IPS-18a (cell line): Measurements from ENCODE around the gene SUFU.

Experiments
- H3K27ac ChIP-seq: one replicate; pipeline ENCODE4 v1.5.1; 2013; ENCODE audit warnings: low read length
- H3K27me3 ChIP-seq: one replicate; pipeline ENCODE4 v1.6.1; 2013; ENCODE audit warnings: mild to moderate bottlenecking, low read length; ENCODE audit not compliant: control insufficient read depth, insufficient read depth
- H3K36me3 ChIP-seq: one replicate; pipeline ENCODE4 v1.6.1; 2013; ENCODE audit warnings: low read depth, low read length; ENCODE audit not compliant: control insufficient read depth
- H3K4me1 ChIP-seq: one replicate; pipeline ENCODE4 v1.6.1; 2013; ENCODE audit warnings: low read depth, low read length; ENCODE audit not compliant: control insufficient read depth
- H3K4me3 ChIP-seq: one replicate; pipeline ENCODE4 v1.5.1; 2013; ENCODE audit warnings: low read length
- H3K9ac ChIP-seq: one replicate; pipeline ENCODE4 v1.6.1; 2013; ENCODE audit warnings: mild to moderate bottlenecking, low read length, moderate library complexity
- H3K9me3 ChIP-seq: one replicate; pipeline ENCODE4 v1.6.1; 2013; ENCODE audit warnings: low read depth, low read length; ENCODE audit not compliant: control insufficient read depth

Gene SUFU

DNA sequence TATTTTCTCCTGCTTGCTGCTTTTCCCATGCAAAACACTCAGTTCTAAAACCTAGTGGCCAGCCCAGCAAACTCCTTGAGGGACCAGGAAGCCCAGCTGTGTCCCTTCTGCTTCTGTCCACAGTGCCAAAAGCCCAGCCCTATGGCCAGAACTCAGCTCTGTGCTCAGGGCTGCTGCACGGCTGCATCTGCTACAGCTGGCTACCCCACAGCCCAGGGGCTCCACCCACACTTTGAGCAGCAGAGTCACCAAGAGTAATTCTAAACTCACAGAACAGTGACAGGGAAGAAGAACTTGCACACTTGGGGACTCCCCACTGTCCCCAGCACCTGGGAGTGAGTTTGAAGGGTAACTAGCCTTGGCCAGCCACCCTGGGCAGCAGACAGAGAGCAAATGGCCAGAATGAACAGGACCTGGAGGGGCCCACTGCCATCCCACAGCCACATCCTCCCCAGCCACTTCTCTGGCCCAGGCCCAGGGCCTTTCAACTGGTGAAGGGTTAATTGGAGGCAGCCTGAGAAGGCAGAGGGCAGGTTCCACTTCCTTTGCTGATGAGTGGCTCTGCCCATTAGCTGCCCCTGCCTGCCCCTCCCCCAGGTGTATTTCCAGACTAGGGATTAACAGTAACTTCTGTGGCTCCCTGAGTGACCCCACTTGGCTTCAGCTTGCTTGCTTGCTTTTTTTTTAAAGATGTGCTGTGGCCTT lies 112.4 kb downstream of the SUFU start:
- no peak overlapping the region for H3K4me3 ChIP-seq
- no peak overlapping the region for H3K27ac ChIP-seq
- no peaks in the 10 kb centered on the region for H3K27me3 ChIP-seq
- no peaks in the 10 kb centered on the region for H3K4me1 ChIP-seq
- H3K9me3 ChIP-seq = no peaks in the 10 kb centered on the region
- H3K36me3 ChIP-seq = no peaks in the 10 kb centered on the region
- no peak overlapping the region for H3K9ac ChIP-seq

DNA sequence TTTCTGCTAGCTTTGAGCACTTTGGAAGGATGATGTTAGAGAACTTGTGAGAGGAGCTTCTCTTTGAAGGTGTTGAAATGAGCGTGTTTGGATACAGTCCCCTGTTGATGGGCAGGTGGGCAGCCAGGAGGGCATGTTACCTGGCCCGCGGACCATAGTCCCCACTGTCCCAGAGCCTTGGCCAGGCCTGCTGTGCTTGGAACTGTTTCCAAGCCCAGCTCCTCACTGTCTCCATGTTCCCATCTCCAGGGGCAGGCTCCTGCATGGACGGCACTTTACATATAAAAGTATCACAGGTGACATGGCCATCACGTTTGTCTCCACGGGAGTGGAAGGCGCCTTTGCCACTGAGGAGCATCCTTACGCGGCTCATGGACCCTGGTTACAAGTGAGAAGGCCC lies 113.3 kb downstream of the SUFU start:
- no peak overlapping the region for H3K9ac ChIP-seq
- no peak overlapping the region for H3K27ac ChIP-seq
- H3K4me3 ChIP-seq = no peak overlapping the region
- H3K9me3 ChIP-seq = no peaks in the 10 kb centered on the region
- no peaks in the 10 kb centered on the region for H3K4me1 ChIP-seq
- H3K27me3 ChIP-seq = no peaks in the 10 kb centered on the region
- no peaks in the 10 kb centered on the region for H3K36me3 ChIP-seq

DNA sequence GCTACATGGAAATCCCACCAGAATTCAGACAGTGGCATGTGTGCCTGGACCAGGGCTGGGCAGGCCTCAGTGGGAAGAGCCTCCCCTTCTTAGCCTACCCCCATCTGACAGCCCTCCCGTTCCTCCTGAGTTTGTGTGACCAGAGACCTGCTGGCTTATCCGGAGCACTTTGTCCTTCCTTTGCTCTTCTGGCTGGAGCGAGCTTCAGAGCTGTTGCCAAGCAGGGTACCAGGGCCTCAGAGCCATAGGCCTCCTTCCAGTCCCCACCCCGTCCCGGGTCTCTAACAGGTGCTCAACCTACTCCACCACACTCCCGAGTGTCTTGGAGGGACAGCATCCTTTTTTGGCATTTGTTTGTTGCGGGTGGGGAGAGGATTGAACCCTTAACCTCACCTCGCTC lies 114.0 kb downstream of the SUFU start:
- no peaks in the 10 kb centered on the region for H3K4me1 ChIP-seq

DNA sequence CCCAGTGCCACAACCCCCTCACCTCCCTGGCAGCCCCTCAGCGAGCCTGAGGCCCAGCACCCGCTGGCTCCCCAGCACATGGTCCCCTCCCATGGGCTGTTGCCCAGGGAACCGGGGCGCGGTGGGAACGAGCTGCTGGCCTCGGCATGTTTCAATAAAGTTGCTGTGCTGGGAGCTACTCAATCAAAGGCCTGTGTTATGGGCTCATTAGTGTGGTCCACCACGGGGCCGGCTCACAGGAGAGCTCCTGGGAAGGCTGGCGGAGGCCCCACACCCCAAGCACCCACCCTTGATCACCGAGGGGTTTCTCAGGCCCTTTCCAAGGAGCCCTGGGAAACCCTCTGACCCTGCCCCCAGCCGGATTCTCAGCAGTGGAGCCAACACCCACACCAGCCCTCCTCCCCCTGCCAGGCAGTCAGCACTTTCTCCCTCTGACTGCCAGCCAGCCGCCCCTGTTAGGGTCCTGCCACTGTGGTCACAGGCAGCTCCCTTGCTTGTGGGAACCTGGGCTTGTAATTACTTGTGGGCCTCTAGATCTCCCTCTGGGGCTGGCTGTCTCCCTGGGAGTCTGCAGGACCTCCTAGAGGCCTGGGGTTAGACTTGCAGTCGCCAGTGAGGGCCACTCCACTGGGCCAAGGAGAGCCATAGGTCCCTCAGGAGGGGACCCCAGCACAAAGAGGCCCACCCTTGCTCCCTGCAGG lies 115.7 kb downstream of the SUFU start:
- H3K4me3 ChIP-seq = no peak overlapping the region
- no peak overlapping the region for H3K9ac ChIP-seq

More for the DNA sequence above, 114.0 kb downstream of the SUFU start:
- no peaks in the 10 kb centered on the region for H3K9me3 ChIP-seq
- H3K4me3 ChIP-seq = no peak overlapping the region
- no peaks in the 10 kb centered on the region for H3K36me3 ChIP-seq
- no peak overlapping the region for H3K27ac ChIP-seq
- H3K9ac ChIP-seq = no peak overlapping the region
- H3K27me3 ChIP-seq = no peaks in the 10 kb centered on the region

DNA sequence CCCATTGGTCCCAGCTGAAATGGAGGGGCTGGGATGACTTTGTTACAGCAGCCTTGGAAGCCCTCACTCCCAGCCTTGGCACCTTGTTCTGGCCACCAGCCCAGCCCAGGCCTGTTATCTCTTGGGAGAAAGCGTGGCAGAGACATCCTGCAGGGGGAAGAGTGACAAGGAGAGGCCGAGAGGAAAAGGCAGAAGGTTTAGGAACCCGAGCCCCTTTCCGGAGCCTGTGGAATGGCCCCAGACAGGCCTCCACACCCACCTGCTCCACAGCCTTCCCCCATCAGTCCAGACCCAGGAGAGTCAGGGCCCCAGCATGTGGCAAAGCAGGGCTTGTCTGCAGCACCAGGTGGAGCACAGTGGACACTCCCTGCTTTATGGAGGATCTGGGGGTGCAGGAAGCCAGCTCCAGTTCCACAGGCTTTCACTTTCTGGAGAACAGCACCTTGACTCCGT lies 116.4 kb downstream of the SUFU start:
- no peak overlapping the region for H3K9ac ChIP-seq
- no peaks in the 10 kb centered on the region for H3K9me3 ChIP-seq
- H3K4me1 ChIP-seq = no peaks in the 10 kb centered on the region
- no peaks in the 10 kb centered on the region for H3K36me3 ChIP-seq
- H3K4me3 ChIP-seq = no peak overlapping the region
- no peaks in the 10 kb centered on the region for H3K27me3 ChIP-seq
- H3K27ac ChIP-seq = no peak overlapping the region

More for the DNA sequence above, 115.7 kb downstream of the SUFU start:
- no peaks in the 10 kb centered on the region for H3K36me3 ChIP-seq
- H3K27ac ChIP-seq = no peak overlapping the region
- H3K4me1 ChIP-seq = no peaks in the 10 kb centered on the region
- H3K9me3 ChIP-seq = no peaks in the 10 kb centered on the region
- H3K27me3 ChIP-seq = no peaks in the 10 kb centered on the region

DNA sequence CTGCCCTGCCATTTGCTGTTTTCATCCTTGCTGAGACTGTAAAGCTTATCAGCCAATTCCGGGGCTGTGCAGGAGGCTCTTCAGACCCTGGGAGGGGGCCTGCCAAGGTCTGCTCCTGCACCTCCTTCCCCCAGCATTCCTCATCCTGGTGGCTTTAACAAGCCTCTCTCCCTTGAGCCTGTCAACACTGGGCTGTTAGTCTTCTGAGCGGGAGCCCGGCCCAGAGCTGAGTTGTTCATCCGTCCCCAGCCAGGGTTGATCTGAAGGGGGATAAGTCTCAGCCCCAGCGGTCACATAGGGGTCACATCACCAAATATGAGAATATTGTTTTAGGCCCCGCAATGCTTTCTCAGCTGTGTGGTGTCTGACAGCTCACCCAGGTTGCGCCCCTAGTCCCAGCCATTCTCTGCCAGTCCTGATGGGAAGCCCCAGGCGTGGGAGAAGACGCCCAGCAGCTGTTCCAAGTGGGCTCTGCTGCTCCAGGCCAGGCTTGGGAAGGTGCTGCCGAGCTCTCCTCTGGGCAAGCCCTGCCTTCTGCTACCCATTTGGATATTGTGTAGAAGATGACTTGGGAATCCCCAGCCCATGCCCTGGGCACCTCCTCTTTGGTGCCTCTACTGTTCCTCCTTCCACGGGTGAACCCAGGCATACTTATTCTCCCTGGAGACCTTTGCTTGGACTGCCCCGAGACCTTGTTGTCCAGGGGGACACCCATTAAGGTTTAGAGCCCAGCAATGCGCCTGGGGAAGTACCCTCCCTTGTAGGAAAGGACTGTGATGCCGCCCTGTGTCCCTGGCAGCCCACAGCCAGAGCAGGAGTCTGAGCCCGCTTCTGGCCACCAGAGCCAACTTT lies 117.0 kb downstream of the SUFU start:
- no peaks in the 10 kb centered on the region for H3K9me3 ChIP-seq
- H3K27ac ChIP-seq = no peak overlapping the region
- no peak overlapping the region for H3K9ac ChIP-seq
- no peaks in the 10 kb centered on the region for H3K27me3 ChIP-seq
- no peaks in the 10 kb centered on the region for H3K36me3 ChIP-seq
- peaks cover 2% of the 10 kb centered on the region for H3K4me1 ChIP-seq
- no peak overlapping the region for H3K4me3 ChIP-seq

DNA sequence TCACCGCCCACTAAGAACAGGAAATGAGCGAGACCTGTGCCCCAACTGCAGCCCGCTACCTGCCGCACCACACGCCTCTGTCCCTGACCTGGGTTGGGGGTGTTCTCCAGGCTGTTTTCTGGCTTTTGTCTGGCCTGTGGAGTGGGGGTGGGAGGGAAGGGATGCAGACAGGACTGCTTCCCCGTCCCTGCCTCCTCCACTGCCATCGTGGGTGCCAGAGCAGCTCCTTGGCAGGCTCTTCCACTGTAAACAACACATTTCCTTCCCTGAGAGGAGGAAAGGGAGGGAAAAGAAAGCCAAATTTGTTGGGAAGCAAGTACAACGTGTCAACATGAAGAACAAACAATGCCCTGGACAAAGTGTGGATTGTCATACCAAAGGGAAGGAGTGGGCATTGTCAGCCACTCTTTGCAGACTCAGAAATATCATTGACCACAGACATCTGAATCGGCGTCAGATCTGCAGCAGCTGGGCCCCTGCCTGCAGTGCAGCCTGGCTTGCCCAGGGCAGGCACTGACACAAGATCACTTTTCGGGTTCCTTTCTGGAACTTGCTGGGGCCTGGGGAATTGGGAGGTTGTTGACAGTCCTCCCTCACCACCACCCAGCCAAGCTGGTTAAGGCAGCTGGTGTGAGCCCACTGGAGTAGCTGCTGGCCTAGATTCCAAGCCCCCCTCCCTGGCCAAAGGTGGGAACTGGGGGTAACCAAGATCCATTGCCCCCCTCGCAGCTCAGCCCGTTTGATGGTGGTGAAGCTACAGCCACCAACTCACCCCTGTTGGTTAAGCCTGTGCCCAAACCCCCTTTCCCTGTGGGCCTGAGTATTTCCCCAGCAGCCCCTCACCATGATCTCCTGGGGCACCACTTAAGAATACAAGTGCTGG lies 117.9 kb downstream of the SUFU start:
- Histone ChIP-seq H3K4me1 (peaks cover 10% of the 10 kb centered on the region), H3K27me3 (no peaks in the 10 kb centered on the region), H3K36me3 (no peaks in the 10 kb centered on the region), H3K9ac (no peak overlapping the region), H3K4me3 (no peak overlapping the region), H3K9me3 (no peaks in the 10 kb centered on the region), H3K27ac (no peak overlapping the region)

DNA sequence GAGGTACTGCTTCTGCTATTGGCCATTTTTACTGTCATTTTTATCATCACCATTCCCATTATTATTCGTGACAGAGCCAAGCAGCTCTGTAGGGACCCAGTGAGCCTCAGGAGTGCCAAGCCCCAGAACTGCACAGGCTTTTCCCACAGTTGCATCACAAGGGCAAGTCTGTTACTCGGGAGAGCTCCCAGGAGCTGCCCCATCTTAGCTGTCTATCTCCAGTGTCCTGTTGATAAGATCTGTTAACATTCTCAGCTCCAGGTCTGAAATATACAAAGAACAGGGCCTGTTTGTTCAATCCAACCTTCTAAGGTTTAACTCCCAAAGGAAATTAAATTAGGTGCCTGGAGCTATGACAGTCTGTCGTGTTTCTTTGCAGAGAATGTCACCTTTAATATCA lies 120.3 kb downstream of the SUFU start:
- Histone ChIP-seq H3K4me3 (no peak overlapping the region), H3K36me3 (no peaks in the 10 kb centered on the region), H3K9ac (no peak overlapping the region), H3K9me3 (no peaks in the 10 kb centered on the region), H3K4me1 (peaks cover 34% of the 10 kb centered on the region), H3K27ac (no peak overlapping the region), H3K27me3 (no peaks in the 10 kb centered on the region)

DNA sequence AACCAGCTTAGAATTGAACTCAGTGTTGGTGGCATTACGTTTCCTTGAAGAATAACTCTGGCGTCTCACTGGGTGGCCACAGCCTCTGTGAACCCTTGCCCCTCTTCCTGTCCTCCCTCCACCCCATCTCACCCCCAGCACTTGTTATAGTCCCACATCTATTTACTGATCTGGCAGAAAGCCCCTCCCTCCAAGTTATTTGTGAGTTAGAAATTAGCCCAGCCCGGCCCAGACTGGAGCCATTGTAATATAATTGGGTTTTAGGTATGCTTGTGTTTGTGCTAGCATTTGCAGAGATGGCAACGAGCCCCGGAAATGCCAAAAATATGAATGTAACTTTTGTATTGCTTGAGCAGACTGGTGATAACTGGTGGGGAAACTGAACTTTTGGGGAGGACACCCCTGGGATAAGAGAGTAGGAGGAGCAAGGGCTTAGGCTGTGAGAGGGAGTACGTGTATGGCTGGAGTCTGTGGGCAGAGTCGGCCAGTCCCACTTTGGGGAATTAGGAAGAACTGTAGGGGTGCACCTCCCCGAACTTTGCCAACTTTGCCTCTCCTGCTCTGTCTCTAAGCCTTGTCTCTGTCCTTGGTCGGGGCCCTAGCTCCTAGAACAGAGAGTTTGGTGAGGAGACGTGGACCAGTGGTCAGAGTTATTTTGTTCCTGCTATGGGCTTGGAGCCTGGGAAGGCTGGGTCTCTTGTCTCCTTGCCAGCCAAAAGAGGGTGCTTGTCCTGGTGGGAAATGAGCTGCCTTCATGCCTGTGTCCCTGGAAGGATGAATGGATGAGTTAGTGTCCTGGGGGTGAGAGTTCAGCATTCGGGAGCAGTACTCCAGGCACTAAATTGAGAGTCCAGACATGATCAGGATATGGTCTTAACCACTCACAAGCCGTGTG lies 121.2 kb downstream of the SUFU start:
- H3K27me3 ChIP-seq = no peaks in the 10 kb centered on the region
- H3K36me3 ChIP-seq = no peaks in the 10 kb centered on the region
- peaks cover 43% of the 10 kb centered on the region for H3K4me1 ChIP-seq
- H3K4me3 ChIP-seq = no peak overlapping the region
- no peak overlapping the region for H3K27ac ChIP-seq
- no peak overlapping the region for H3K9ac ChIP-seq
- H3K9me3 ChIP-seq = no peaks in the 10 kb centered on the region

DNA sequence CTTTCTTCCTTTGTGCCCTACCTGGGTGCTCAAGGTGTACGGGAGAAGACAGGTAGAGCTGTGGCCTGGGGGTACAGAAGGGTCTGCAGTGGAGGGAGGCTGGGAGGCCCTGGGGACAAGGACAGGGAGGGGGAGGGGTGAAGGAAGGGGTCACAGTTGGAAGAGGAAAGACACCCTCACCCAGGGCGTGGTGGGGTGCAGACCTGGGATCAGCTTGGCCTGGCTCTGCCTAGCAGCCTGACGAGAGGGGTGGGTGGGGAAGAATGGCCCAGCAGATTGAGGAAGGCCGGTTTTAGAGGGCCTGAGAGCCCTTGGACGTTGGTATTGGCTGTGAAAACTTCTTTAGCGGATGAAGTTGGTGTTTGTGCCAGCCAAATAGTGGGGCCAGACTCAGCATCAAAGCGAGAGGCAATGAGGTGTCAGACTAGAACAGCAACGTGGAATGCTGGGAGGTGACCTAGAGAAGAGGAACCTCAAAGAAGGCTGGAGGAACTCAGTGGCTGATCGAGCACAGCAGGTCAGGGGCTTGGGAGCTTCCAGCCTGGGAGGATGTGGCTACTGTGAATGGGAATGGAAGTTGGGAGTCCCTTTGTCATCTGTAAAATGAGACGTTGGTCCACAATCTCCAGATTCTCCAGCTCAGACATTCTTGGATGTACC lies 122.4 kb downstream of the SUFU start:
- H3K27me3 ChIP-seq = no peaks in the 10 kb centered on the region
- peaks cover 49% of the 10 kb centered on the region for H3K4me1 ChIP-seq
- H3K9me3 ChIP-seq = no peaks in the 10 kb centered on the region
- H3K4me3 ChIP-seq = no peak overlapping the region
- H3K36me3 ChIP-seq = no peaks in the 10 kb centered on the region
- H3K27ac ChIP-seq = no peak overlapping the region
- H3K9ac ChIP-seq = no peak overlapping the region
